GM19043 (cell line): ENCODE measurements around the gene HSD17B2.

Experiments
- ATAC-seq: cut with Tn5 transposase; IDR thresholded peaks from one replicate; pipeline ENCODE4 v1.9.1; 2021; ENCODE audit warnings: low read depth; ENCODE audit not compliant: unreplicated experiment

The HSD17B2 gene

GRCh38 chr16:82047374-82047773 is 12.3 kb downstream of the HSD17B2 start:
- no peak for ATAC-seq

- no peak for ATAC-seq
Measured at GRCh38 chr16:82047787-82048186, 12.7 kb downstream of the HSD17B2 start.

- no peak for ATAC-seq
Measured at GRCh38 chr16:82049484-82049883, 14.4 kb downstream of the HSD17B2 start.

GRCh38 chr16:82050506-82050905 is 15.5 kb downstream of the HSD17B2 start:
- ATAC-seq: no peak

GRCh38 chr16:82050909-82051357 is 15.9 kb downstream of the HSD17B2 start:
- no peak for ATAC-seq

GRCh38 chr16:82051656-82052055 is 16.6 kb downstream of the HSD17B2 start:
- no peak for ATAC-seq

- no peak for ATAC-seq
Measured at GRCh38 chr16:82055117-82055516, 20.1 kb downstream of the HSD17B2 start.

GRCh38 chr16:82055728-82056549 is 20.9 kb downstream of the HSD17B2 start:
- no peak for ATAC-seq

- no peak for ATAC-seq
Measured at GRCh38 chr16:82056550-82056896, 21.5 kb downstream of the HSD17B2 start.

GRCh38 chr16:82059161-82059982 is 24.3 kb downstream of the HSD17B2 start:
- ATAC-seq: no peak

- no peak for ATAC-seq
Measured at GRCh38 chr16:82059983-82060421, 24.9 kb downstream of the HSD17B2 start.

GRCh38 chr16:82061861-82062525 is 26.9 kb downstream of the HSD17B2 start:
- no peak for ATAC-seq

- no peak for ATAC-seq
Measured at GRCh38 chr16:82062645-82063058, 27.6 kb downstream of the HSD17B2 start.

- ATAC-seq: no peak
Measured at GRCh38 chr16:82063456-82064082, 28.5 kb downstream of the HSD17B2 start.

GRCh38 chr16:82067042-82067803 is 32.2 kb downstream of the HSD17B2 start:
- no peak for ATAC-seq

- no peak for ATAC-seq
Measured at GRCh38 chr16:82067804-82068325, 32.8 kb downstream of the HSD17B2 start.

- no peak for ATAC-seq
Measured at GRCh38 chr16:82070656-82071369, 35.8 kb downstream of the HSD17B2 start.

- no peak for ATAC-seq
Measured at GRCh38 chr16:82071421-82071820, 36.4 kb downstream of the HSD17B2 start.

GRCh38 chr16:82072313-82072712 is 37.3 kb downstream of the HSD17B2 start:
- no peak for ATAC-seq
